ENCODE data around the gene ISG20L2. TPM values are rescaled to one million over a fixed set of nuclear protein-coding genes. Genes with fewer than 3 reads are reported as not detected.
A peak's percentile ranks its signal among the peaks of the same experiment; 100 is the strongest.

The ISG20L2 gene
- total RNA-seq, 1 experiment from 2014 or later, result 14.2 TPM

DNA sequence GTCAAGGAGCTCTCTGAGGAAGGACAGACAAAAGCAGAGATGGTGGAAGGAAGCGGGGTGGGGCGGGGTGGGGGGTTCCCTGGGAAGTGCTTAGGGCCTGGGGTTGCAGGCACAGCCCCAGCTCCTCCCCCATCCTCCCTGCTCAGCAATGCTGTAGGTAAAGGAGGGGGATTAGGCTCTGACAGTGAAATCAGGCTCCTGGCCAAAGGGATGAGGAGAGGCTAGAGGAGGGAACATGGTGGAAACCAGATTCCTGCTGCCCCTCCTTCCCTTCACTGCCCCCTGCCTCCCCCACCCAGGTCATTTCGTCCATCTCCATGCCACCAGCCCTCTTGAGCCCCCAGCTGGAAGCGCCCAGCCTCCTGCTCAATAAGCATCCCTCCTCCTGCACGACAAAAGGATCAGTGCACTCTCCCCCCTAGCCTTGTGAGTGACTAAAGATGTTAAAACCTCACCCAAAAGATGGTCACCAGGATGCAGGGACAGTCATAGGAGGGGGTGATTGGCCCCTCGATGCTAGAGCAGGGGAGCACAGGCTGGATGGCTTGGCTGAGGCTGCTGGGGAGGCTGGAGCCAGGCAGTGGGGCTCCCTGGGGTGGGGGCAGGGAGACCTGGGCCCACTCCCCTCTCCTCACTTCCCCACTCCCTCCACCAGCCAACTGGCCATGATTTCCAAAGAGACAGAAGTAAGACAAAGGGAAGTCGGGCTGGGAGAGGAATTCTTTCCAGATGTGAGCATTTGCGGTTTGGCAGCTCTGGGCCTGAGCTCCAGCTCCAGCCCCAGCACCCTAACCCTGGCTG lies 20.9 kb downstream of the ISG20L2 start:
- no peak for DNase-seq (ENCODE audit: low read depth)

DNA sequence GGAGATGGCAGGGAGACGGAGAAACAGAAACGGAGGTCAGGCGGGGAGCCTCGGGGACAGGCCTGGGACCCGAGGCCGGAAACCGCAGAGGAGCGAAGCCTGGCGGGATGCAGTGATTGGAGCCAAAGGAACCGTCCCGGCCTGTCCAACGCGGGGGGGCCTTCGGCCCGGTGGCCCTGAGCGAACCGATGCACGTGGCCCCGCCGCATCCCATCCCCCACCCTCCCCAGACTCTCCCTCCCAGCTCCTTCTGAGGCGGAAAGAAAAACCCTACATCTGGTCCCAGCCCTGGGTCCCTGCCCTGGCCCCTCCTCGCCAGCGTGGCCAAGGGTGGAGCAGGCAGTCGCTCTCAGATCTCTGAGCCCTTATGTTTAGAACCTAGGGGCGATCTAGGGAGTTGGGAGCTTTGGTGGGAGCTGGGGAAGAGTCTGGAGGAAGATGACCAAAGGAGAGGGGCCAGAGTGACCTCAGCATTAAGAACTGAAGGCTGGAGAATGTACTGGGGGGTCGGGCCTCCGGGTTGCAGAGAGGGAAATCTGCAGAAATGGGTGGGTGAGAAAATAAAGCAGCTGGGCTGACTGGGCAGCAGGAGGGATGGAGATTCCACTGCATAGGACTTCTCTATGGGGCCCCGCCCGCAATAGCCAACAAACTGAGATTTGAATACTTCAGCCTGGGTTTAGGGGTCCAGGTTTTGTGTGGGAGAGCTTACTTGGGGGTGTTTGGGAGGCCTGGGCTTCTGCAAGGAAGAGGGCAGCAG lies 21.7 kb downstream of the ISG20L2 start:
- DNase-seq (ENCODE audit: low read depth), result no peak

DNA sequence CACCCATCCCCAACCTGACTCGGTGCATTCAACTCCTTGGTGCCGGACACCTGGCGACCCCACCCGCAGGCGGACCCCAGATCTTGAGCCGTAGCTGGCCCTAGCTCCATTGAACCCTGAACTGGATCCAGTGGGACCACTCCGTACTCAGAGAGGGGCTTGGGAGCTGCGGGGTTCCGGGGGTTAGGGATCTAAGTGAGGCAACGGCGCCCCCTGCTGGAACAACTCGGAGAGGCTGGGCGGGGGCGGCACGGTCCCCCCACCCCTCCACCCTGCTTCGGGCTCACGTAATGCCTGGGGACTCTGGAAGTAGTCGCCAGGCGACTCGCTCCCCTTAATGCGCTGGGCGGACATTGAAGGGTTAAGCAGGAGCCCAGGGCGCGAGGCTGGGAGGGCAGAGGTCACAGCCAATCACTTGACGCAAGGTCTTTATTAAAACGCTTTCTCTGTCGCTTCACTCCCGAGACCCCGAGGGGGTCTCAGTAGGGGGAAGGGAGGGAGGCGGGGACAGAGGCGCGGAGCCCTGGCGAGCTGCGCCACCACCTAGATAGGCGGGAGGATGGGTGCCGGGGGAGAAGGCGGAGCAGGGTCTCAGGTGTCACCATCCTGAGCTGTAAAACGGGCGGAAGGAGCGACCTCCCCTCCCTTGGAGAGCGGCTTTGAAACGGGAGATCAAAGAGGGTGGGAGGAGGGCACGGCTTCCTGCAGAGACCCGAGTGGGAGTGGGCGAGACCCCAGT lies 22.5 kb downstream of the ISG20L2 start:
- peak; percentile 23 for DNase-seq (ENCODE audit: low read depth)

DNA sequence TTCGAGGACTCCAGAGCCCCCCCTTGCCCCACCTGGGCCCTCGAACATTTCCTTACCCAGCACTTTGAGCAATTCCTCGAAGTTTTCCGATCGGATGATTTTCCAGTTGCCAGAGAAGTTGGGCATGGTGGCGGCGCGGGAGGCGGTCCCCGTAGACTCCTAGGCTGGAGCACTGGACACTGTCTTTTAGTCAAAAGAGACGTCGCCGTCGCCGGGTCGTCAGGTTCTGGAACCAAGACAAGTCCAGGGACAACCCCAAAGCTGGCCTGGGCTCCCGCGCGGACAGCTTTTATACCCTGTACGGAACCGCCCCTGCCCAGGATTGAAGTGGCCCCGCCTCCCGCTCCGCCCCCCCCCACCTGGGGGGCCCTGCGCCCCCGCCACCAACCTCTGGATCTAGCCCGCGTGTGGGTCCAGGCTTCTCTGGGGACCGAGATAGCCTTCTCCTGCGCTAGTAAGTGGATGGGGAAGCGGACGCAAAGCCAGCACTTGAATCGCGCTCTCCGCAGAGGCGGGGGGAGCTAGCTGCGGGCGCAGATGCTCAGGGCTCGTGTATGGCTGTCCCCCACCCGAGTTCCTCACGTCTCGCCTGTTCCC lies 23.1 kb downstream of the ISG20L2 start, which contains the start of gene CRABP2:
Gene CRABP2, minus strand, starts transcription at position 263 of the 597 bp plus-strand sequence. Its CDS starts 137 bp downstream, at position 126.
- DNase-seq (ENCODE audit: low read depth), result no peak

DNA sequence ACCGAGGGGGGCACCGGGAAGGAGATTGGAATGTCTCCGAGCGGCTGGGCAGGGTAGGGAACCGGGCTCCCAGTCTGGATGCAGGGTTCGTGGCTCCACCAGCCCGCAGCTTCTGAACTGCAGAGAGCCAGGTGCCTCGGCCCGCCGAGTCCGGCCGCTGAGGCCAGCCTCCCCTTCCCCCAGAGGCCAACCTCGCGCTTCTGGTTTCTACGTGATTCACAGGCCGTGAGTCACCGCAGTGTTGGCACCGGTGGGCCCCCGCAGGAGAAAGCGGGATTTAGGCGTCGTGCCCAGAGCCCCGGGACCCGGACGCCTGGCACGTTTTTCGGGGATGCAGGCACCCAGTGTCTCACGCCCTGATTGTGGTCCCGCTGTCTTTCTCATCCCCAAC lies 23.6 kb downstream of the ISG20L2 start:
- peak; percentile 72 for DNase-seq (ENCODE audit: low read depth)

DNA sequence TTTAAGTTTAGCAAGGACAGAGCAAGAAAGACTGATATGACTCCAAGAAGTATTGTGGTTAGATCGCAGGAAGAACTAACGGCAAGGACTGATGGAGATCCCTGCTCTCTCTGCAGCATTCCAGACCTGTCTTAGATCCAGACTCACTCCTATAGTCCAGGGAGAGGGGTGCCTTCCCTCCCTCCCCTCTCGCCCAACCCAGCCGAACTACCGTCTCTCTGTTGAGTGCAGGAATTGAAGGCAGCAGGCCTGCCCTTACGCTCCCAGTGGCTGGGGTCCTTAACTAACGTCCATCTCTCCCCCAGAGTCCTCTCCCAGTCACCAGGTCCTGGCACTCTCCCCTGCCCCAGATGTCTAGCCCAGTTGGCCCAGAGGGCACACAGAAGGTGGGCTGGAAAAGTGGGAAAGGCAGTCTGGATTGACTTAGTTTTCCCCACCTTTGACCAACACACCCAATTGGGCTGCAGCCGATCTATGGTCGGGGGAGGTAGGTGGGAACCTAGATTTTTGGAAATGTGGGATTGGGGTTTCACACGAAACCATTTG lies 24.3 kb downstream of the ISG20L2 start:
- DNase-seq (ENCODE audit: low read depth), result no peak

DNA sequence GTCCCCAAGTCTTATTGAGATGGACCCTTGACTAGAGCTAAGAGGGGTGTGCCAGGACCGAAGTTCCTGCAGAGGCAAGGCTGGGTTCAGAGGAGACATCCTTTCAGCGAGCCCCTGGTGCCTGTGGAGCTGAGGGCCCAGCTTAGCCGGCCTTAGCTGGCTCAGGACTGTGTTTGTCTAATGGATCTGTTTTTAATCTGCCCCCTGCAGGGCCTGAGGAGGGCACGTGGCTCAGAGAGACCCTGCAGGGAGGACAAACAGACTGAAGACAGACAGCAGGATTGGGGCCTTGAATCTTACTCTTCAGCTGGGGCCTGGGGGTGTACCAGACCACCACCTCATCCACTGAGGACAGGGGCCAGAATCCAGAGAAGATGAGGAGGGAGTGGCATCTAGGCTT lies 24.8 kb downstream of the ISG20L2 start:
- no peak for DNase-seq (ENCODE audit: low read depth)

DNA sequence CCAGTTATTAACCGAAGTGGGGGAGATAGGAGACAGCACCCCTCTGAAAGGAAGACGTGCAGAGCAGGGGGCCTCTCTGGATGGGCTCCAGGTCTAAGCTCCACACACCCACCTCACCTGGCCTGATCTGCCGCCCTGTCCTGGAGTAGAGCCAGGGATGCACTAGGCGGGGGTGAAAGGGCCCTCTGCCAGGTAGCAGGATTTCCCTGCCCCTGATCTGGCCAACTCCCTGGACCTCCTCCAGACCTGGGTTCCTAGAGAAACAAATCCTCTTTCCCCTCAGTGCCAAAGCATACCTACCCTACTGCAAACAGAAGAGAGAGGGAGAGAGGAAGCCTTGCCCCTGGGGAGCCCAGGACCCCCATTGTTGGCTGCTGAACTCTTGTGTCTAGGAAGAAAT lies 25.2 kb downstream of the ISG20L2 start:
- no peak for DNase-seq (ENCODE audit: low read depth)

DNA sequence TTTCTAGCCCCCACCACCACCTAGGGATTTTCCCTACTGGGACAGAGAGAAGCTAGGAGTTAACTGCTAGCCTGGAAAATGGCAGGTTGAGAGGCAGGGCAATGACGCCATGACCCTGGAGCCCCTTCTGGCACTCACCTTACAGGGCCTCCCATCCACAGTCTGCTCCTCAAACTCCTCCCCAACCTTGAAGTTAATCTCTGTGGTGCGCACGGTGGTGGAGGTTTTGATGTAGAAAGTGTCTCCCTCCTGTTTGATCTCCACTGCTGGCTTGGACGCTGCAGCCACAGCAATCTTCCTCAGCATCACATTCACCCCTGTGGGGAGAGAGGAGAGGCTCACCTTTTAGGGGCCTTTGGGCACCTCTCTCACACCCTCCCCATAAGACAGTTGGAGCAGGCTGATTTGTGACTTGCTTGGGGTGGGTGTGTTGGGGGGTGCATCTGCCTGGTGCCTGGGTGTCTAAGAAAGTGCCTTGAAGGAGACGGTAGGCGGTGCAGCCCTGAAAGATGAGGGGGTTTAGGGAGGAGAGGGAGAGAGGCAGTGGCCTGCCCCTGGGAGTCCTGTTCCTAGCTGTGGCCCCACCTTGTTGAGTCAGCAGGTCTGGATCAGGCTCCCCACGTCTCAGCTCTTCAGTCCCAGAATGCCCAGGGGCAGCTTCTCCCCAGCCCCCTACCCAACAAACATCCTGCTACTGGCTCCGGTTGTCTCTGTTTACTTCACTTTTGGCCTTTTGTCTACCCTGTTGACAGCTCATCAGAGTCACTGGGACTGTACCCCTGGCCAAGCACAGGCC lies 27.6 kb downstream of the ISG20L2 start:
- DNase-seq (ENCODE audit: low read depth), result no peak

DNA sequence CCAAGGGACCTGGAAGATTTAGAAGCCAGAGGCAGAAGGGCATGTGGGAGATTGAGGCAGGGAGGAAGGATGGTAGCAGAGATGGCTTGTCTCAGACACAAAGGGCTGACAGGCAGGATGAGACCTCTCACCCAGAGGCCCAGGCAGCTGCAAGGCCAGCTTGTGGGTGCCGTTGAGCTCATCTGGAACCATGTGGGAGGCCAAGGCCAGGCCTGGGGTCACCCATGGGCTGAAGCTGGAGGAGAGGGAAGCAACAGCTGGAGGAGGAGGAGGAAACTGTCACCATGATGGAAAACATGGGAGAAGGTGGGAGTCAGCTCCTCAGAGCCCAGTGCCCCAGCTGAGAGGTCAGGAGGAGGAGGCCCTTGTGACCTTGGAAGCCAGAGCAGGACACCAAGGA lies 29.6 kb downstream of the ISG20L2 start:
- no peak for DNase-seq (ENCODE audit: low read depth)

DNA sequence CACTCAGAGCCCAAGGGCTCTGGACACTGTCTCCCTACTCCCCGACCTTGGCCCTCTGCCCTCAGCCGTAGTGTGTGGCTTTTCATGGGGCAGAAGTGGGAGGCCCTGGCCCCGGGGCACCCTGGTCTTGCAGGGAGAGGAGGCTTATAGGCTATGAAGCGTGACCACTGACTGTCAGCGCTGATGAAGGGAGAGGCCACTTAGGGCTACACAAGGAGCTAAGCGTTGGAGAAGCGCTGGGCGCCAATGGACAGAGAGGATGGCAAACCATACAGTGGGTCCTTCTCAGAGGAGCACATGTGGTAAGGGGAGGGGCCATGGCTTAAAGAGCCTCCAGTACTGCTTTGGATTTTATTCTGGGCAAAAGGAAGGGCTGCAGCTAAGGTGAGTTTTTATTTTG lies 31.1 kb downstream of the ISG20L2 start:
- DNase-seq (ENCODE audit: low read depth), result no peak

DNA sequence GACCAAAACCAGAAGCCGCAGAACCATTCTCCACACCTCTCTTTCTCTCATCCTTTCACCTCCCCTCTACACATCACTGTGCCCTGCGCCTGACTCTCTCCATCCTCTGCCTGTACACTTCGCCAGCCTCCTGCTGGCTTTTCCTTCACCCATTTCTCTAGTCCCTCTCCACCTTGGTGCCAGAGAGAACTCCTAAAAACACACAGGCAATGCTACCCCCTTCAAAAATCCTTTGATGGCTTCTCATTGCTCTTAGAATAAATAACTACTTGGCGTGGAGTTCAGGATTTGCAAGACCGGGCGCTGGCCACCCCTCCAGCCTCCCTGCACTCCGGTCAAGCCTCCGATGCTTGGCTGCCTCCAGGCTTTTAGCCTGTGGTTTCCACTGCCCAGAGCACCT lies 31.8 kb downstream of the ISG20L2 start:
- no peak for DNase-seq (ENCODE audit: low read depth)

DNA sequence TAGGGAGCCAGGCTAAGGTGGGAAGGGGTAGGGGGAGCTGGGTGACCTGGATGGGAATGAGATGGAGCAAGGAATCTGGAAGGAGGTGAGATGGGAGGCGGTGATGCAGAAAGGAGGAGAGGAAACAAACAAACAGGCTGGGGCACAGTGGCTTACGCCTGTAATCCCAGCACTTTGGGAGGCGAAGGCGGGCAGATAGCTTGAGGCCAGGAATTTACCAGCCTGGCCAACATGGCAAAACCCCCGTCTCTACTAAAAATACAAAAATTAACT lies 33.9 kb downstream of the ISG20L2 start:
- DNase-seq (ENCODE audit: low read depth), result no peak

DNA sequence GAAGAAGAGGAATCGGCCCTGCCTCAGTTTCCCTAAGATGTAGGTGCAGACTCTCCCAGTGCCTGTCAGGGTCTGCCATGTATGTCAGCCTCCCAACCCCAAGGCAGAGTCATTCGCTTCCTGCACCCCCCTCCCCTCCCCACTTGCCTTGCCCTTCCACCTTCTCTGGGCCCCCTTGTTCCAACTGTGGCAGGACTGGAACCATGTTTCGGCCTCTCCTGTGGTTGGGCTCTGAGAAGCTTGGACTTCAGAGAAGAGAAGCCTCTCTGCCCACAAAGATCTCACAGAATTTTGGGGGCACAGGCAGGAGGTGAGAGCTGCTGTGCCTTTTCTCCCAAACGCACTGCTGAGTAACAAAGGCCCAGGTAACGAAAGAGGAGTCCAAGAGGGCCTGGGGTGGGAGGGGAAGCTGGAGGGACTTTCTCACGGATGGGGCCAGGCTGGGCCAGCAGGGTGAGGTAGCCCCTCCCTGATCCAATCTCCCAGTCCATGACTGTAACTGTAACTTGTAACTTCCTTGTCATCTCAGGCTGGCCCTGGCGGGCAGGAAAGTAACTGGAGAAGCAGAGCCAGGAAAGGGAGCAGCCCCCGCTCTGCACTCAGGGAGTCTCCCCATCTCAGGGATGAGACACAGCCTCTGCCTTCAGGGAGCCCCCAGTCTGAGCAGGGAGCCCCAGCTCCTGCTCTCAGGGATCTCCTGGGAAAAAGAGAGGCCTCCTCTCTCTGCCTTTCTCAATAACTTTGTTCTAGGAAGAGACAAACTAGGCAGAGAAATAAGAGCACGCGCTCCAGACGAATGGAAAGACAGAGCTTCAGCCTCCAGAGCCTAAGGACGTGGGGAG lies 34.5 kb downstream of the ISG20L2 start:
- DNase-seq (ENCODE audit: low read depth), result no peak

DNA sequence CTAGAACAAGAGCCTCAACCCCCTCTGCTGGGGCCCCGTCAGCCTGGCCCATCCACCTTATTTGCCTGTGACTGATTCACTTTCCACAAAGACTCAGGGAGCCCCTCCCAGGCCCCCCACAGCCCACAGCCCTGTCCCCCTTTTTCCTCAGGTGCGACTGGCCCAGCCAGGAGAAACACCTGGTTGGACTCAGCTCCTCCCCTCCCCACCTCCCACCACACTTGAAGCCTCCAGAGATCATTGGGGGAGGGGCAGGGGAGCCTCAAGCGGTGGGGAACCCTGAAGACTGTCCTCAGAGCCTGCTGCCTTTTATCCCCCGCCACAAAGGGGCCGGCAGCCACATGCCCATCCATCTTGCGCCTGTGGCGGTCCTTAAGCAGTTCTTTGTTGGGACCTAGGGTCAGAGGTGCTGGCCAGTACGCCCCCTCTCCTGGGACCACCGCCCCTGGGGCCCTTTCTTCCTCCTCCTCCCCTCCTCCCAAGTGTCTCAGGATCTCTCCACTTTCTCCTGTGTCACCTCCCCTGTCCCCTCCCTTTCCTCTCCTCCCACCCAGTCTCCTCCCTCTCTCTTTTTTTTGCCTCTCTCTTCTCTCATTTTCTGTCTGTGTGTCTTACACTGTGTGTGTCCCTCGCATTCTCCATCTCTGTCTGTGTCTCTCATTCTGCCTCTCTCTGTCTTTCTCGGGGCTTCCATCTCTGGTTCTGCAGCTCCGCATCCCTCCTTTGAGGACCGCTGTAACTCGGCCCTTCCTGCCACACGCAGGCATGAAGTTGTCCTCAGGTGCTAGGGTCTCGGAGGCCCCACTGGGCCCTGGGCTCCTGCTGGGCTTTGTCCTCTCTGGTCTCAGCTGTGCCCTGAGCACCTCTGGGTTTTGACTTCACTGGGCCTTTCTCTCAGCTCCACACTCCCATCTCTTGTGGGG lies 35.4 kb downstream of the ISG20L2 start:
- DNase-seq (ENCODE audit: low read depth), result no peak

DNA sequence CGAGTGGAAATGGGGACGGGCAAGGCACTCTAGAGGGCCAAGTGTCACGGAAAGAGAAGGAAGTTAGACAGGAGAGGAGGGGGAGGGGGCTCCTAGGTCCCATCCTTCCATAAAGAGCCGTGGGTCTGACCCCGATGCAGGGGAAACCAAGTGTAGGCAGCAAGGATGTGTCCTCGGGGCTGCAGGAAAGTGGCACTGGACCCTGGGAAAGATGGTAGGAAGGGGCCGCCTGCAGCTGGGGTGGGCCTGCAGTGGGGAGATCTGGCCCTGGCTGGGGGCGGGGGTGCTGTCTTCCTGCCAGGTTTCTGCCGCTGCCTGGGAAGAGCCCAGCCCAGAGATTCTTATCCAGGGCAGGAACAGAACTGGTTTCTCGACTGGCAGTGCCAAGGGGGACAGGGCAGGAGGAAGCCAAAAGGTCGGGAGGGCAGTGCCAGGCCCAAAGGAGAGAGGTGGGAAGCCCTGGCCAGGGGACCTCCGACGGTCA lies 36.1 kb downstream of the ISG20L2 start:
- no peak for DNase-seq (ENCODE audit: low read depth)

DNA sequence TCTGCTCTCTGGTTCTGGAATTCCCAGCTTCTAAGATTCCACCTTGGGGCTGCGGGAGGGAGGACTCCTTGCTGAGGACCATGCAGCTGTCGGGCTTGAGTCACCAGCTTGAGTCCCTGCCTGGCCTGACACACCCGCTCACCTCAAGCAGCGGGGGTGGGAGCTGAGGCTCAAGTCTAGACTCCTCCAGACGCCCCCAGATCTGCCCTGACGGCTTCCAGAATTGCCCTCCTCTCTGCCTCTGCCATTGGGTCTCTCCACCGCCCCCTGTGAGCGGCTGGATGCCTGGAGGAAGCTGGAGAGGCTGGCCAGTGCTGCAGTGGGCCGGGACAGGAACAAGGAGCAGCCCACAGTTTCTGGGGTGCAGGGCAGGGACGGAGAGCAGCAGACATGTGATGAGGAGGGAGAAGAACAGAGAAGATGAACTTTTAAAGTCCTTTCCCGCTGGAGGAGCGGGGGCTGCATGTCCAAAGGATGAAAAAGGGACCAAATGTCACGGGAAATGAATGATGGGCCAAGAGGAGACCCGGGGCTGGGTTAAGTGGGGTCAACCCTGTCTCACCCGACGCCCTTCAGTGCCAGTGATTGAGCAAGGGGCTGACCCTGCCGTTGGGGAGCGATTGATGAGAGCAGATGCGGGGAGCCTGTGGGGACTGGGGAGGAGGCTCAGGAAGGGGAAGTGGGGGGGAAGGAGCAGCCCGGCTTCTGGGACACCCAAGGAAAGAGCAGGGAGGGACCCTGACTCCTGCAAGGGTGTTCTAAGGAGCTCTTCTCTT lies 36.7 kb downstream of the ISG20L2 start:
- DNase-seq (ENCODE audit: low read depth), result peak; percentile 87

DNA sequence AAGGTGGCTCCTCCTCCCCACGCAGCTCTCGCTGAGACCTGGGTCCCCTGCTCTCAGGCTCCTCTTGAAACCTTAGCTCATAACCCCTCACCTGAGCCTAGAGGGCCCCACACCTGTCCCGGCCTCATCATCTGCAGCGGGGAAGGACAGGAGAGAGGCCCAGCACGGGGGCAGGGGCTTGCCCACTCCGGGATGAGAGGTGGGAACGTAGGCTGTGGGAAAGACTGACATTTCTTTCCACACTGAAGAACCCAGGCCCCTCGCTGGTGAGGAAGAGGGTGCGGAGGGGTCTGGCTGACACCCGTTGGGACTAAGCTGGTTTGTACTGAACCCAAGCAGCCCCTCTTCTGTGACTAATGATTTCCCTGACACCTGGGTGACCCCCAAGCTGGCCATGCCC lies 37.4 kb downstream of the ISG20L2 start:
- no peak for DNase-seq (ENCODE audit: low read depth)
